Body of pancreas (tissue), 4 donors: ENCODE data around the gene EXD3. TPM values are rescaled to one million over a fixed set of nuclear protein-coding genes. Genes with fewer than 3 reads are reported as not detected.
A peak's percentile ranks its signal among the peaks of the same experiment; 100 is the strongest.

Experiments used
- ATAC-seq: fragments of 150-250 bp; one replicate; pipeline ENCODE4 v1.9.1; 2016
- DNase-seq, 4 donors: peaks; one replicate each; pipeline ENCODE4 v3.0.0-alpha.2; 2019
- H3K27ac ChIP-seq, 4 donors: fragments of 200-600 bp; sonication (generic); 1 replicate in 3 of 4; 2 replicates in 1 of 4; pipeline versions ENCODE4 v1.5.1 to v1.6.1; 2016 to 2019; ENCODE audit warnings: mild to moderate bottlenecking in 1 of 4, mixed read lengths in 1 of 4, moderate library complexity in 1 of 4
- H3K27me3 ChIP-seq, 2 donors: fragments of 200-600 bp; sonication (generic); one replicate each; pipeline ENCODE4 v1.6.0; 2016; ENCODE audit warnings: mild to moderate bottlenecking in 1 of 2
- H3K36me3 ChIP-seq, 2 donors: fragments of 200-600 bp; sonication (generic); replicated peaks in 1 of 2; 2 replicates each; pipeline ENCODE4 v1.5.1; 2016; ENCODE audit warnings: low read depth in 2 of 2; ENCODE audit not compliant: insufficient read depth in 1 of 2
- H3K4me1 ChIP-seq: fragments of 200-600 bp; sonication (generic); one replicate; pipeline ENCODE4 v1.6.0; 2016
- H3K4me3 ChIP-seq, 2 donors: fragments of 200-600 bp; sonication (generic); 1 replicate in 1 of 2; 2 replicates in 1 of 2; pipeline ENCODE4 v1.5.1; 2016 to 2019
- H3K9me3 ChIP-seq, 3 donors: fragments of 200-600 bp; sonication (generic); 1 replicate in 2 of 3; 2 replicates in 1 of 3; pipeline ENCODE4 v1.5.1; 2016
- CTCF ChIP-seq, 7 experiments: fragments of 450-650 bp in 4 of 7; fragments of 200-600 bp in 3 of 7; sonication (generic) in 3 of 7; IDR thresholded peaks; one replicate each; pipeline ENCODE4 v1.5.1; 2016 to 2019; ENCODE audit warnings: antibody characterized with exemption in 7 of 7
- POLR2A ChIP-seq, 3 donors: fragments of 450-650 bp; IDR thresholded peaks; one replicate each; pipeline ENCODE4 v1.6.1; 2016; ENCODE audit warnings: antibody characterized with exemption in 3 of 3, mild to moderate bottlenecking in 2 of 3
- WGBS, 2 donors: methylation state at CpG; one replicate each; pipeline ENCODE4 v1.1.5; 2017; 5-methylcytosine and 5-hydroxymethylcytosine counted together
- intact Hi-C: fragments of 100-400 bp; cut with DNase I; formaldehyde crosslinking; loops from one replicate; pipeline ENCODE4 v1.15.1; 2023
- total RNA-seq, 2 donors: library from RNA; depleted of rRNA; stranded (reverse); fragments of >200 nt; gene quantifications; one replicate each; pipeline ENCODE4 v1.1.0, GENCODE V29; 2016

Gene EXD3
- total RNA-seq, 2 donors from 2014 or later = 23.3 to 34.9 TPM

GRCh38 chr9:137270929-137271695 is 151.8 kb downstream of the EXD3 start:
- Histone ChIP-seq H3K4me1 (peaks cover 47% of the 10 kb centered on the region), H3K27ac (no peak overlapping the region), H3K9me3 (no peaks in the 10 kb centered on the region), H3K4me3 (no peak overlapping the region), H3K27me3 (no peaks in the 10 kb centered on the region), H3K36me3 (peaks cover 3 to 7% of the 10 kb centered on the region in 2 donors)
- 85 to 90% methylated on average over 16 to 32 of the region's 32 CpGs for WGBS, 2 donors
- intact Hi-C loops = no loop called here
- ATAC-seq (no peak), DNase-seq (no peak)
- TF ChIP-seq POLR2A (IDR thresholded peaks at IDR 0.05) = no peak
- no peak for TF ChIP-seq CTCF (IDR thresholded peaks at IDR 0.05)

GRCh38 chr9:137269231-137269772 is 153.7 kb downstream of the EXD3 start:
- peak in 1 of 7 experiments; percentile 4 for TF ChIP-seq CTCF (IDR thresholded peaks at IDR 0.05)
- peak in 1 of 3 donors; percentile 37 for TF ChIP-seq POLR2A (IDR thresholded peaks at IDR 0.05)
- Histone ChIP-seq H3K36me3 (peaks cover 5 to 7% of the 10 kb centered on the region in 2 donors), H3K4me3 (no peak overlapping the region), H3K9me3 (no peaks in the 10 kb centered on the region), H3K4me1 (peaks cover 37% of the 10 kb centered on the region), H3K27me3 (no peaks in the 10 kb centered on the region), H3K27ac (peak overlapping the region; percentile 47 to 79 (median 66))
- ATAC-seq = peak; percentile 85
- 14 to 23% methylated on average over 14 to 17 of the region's 17 CpGs for WGBS, 2 donors
- intact Hi-C loops = no loop called here
- DNase-seq = peak; percentile 66 to 82 (median 80)

- WGBS, 2 donors = 62 to 72% methylated on average over 19 of the region's 19 CpGs
- H3K4me1 ChIP-seq = peaks cover 32% of the 10 kb centered on the region
- H3K36me3 ChIP-seq = peaks cover 5 to 7% of the 10 kb centered on the region in 2 donors
Measured at GRCh38 chr9:137268538-137269201, 154.3 kb downstream of the EXD3 start.

GRCh38 chr9:137267933-137268355 is 155.0 kb downstream of the EXD3 start:
- DNase-seq = no peak
- H3K9me3 ChIP-seq = no peaks in the 10 kb centered on the region
- no peak overlapping the region for H3K4me3 ChIP-seq
- 78 to 86% methylated on average over 1 to 5 of the region's 6 CpGs for WGBS, 2 donors
- ATAC-seq = no peak
- H3K27ac ChIP-seq = peak overlapping the region; percentile 9 to 79 (median 58)
- intact Hi-C loops = no loop called here
- no peak for TF ChIP-seq POLR2A (IDR thresholded peaks at IDR 0.05)
- no peak for TF ChIP-seq CTCF (IDR thresholded peaks at IDR 0.05)
- H3K27me3 ChIP-seq = no peaks in the 10 kb centered on the region
- peaks cover 28% of the 10 kb centered on the region for H3K4me1 ChIP-seq
- peaks cover 3 to 7% of the 10 kb centered on the region in 2 donors for H3K36me3 ChIP-seq

More at GRCh38 chr9:137268538-137269201, 154.3 kb downstream of the EXD3 start:
- H3K9me3 ChIP-seq = no peaks in the 10 kb centered on the region
- ATAC-seq = no peak
- TF ChIP-seq POLR2A (IDR thresholded peaks at IDR 0.05) = no peak
- TF ChIP-seq CTCF (IDR thresholded peaks at IDR 0.05) = no peak
- DNase-seq = no peak
- intact Hi-C loops = no loop called here
- H3K27me3 ChIP-seq = no peaks in the 10 kb centered on the region
- H3K4me3 ChIP-seq = no peak overlapping the region
- H3K27ac ChIP-seq = peak overlapping the region; percentile 47 to 79 (median 66)
